ENCODE data around the gene WDR7.

The WDR7 gene

DNA sequence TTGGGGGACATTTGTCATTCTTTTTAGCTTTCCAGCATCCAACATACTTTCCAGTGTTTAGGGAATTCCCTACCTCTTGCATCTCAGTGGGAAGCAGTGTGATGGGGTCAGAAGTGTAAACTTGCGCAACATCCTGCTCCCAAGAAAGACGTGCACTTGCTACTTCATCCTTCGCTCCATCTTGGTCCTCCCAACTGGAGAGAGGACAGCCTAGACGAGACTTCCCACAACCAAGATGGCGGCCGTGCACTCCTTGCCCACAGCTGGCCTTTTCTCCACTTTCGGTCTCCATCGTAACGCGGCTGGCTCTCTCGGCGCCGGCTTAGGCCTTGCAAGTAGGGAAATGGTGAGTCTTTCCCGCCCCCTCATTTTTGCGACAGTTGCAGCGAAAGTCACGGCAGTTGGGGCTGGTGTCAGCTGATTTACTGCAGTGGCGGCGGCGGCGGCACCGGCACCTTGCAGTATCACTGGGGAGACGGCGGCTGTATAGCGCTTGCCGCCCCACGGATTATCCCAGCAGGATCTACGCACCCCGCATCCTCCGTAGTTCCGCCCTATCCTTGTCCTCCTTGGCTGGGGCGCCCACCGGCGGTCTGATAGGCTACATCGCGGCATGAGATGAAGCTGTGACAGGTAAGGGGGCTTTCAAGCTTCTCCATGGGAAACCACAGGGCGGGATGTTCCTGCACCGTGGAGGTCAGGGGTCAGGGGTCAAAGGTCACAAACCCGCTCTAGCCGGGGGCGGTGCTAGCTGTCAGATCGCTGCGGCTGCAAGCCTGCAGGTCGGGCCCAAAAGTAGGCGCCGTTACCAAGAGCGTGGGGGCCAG lies at the start of gene WDR7:
Gene WDR7 (plus strand): TSS at position 416 of the 827 bp plus-strand sequence. CDS start 21,157 bp downstream, outside the sequence.
- TF ChIP-seq, protein P1, sequence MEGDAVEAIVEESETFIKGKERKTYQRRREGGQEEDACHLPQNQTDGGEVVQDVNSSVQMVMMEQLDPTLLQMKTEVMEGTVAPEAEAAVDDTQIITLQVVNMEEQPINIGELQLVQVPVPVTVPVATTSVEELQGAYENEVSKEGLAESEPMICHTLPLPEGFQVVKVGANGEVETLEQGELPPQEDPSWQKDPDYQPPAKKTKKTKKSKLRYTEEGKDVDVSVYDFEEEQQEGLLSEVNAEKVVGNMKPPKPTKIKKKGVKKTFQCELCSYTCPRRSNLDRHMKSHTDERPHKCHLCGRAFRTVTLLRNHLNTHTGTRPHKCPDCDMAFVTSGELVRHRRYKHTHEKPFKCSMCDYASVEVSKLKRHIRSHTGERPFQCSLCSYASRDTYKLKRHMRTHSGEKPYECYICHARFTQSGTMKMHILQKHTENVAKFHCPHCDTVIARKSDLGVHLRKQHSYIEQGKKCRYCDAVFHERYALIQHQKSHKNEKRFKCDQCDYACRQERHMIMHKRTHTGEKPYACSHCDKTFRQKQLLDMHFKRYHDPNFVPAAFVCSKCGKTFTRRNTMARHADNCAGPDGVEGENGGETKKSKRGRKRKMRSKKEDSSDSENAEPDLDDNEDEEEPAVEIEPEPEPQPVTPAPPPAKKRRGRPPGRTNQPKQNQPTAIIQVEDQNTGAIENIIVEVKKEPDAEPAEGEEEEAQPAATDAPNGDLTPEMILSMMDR (conservative IDR thresholded peaks at IDR 0.05), result no peak
- H3K27ac ChIP-seq, result peak within 1 kb of the TSS; percentile 77

DNA sequence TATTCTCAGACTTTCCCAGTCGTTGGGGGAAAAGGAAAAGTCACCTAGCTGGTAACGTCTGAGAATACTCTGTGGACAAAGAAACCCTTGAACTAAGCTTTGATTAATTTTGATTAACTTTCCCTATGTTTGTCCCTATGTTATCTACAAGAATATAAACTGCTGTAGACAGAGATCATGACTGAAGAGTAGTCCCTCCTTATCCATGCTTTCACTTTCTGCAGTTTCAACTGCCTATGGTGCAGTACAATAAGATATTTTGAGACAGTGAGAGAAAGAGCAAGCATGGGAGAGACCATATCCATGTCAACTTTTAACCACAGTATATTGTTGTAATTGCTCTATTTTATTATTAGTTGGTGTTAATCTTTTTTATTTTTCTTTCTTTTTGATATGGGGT lies 44.5 kb upstream of the WDR7 start:
- TF ChIP-seq, protein P1 (conservative IDR thresholded peaks at IDR 0.05), result no peak
- no peak overlapping the region for H3K27ac ChIP-seq

DNA sequence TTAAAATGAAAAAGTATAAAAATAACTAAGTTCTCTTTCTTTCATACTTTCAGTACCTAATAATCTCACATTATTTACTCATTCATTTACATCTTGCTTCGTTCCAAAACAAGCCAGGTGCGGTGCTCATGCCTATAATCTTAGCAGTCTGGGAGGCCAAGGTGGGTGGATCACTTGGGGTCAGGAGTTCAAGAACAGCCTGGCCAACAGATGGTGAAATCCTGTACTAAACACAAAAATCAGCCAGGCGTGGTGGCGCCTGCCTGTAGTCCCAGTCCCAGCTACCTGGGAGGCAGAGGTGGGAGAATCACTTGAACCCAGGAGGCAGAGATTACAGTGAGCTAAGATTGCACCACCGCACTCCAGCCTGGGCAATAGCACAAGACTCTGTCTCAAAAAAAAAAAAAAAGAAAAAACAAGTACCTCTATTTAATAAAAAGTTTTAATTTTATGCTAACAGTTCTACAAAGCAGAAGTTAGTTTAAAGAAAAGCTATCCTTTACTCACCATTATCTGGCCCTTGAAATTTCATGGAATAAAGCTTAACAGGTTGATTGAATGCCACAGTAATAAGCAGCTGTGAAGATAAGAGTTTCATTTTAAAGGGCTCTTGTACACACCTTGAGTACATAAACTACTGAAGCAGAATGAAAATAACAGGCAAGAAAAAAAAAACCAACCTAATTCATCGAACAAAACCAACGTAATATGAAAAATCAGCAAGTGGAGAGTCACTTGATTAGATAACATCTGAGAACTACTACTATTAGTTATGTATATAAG lies 35.2 kb upstream of the WDR7 start:
- TF ChIP-seq, protein P1 (conservative IDR thresholded peaks at IDR 0.05), result no peak
- no peak overlapping the region; the same call in 1 of the 2 replicates for H3K27ac ChIP-seq

DNA sequence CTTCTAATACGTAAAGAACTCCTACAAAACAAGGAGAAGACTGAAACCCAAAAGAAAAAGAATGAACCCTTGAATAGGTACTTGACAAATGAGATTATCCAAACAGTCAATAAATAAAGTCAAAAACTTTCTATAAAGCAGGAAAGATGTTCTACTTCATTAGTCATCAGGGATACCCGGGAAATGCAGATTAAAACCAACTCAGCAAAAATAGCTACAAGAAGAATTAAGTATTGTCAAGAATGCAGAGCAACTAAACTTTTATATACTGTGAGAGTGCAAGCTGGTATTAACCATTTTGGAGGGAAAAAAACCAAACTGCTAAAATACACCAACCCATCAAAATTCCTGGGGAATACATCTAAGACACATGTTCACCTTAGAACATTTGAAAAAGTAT lies 23.2 kb upstream of the WDR7 start:
- TF ChIP-seq, protein P1 (conservative IDR thresholded peaks at IDR 0.05), result no peak

DNA sequence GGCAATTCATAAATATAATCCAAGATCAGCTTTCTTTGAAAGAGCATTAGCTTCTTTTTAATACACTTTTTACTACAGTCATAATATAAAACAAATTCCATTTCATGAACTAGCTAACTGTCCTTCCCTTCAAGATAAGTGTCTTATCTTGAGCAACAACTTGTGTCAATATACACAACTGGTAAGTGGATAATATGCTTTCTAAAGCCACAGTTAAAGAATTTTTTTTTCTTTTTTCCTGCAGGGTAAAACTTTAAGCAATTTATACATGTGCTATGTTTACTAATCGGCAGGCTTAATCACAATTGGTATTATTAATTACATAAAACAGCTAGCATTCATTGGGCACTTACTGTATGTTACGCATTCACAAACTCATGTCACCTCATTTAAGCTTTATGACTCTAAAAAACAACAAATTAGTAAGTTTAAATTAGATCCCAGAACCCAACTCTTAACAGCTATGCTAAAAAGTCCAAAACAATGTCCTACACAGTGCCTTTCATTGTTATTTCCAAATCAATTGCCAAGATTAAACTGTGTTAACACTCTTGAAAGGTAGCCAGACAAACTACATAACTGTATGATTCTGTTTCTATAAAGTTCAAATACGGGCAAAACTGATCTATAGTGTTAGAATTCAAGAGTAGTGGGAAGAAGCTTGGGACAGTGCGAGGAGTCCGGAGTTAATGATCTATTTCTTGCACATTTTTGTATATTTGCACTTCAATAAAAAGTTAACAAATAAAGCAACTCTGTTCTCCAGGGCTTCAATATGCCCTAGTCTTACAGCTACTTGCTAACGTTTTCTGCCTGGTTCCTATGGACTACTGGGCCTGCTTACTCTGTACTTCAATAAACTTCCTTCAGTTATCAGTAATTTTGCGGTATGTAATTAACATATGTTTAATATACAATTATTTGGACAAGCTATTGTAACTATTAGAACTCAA lies 18.8 kb upstream of the WDR7 start:
- TF ChIP-seq, protein P1 (conservative IDR thresholded peaks at IDR 0.05), result no peak
- peak overlapping the region; percentile 23 for H3K27ac ChIP-seq

More for the DNA sequence above, 23.2 kb upstream of the WDR7 start:
- H3K27ac ChIP-seq, result no peak overlapping the region

DNA sequence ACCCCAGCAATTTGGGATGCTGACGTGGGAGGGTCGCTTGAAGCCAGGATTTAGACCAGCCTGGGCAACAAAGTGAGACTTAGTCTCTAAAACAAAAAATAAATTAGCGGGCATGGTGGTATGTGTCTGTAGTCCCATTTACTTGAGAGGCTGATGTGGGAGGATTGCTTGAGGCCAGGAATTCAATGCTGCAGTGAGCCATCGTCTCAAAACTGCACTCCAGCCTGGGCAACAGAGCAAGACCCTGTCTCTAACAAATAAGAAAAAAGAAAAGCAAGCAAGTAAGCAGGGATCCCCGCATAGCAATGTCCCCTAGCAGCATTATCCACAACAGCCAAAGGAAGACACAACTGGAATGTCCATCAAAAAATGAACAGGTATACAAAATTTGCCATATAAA lies 16.2 kb upstream of the WDR7 start:
- no peak overlapping the region; the same call in 1 of the 2 replicates for H3K27ac ChIP-seq
- TF ChIP-seq, protein P1 (conservative IDR thresholded peaks at IDR 0.05), result no peak

Data from VCaP (cell line).